SK-N-SH (cell line): ENCODE measurements around the gene NR1D2. TPM values are rescaled to one million over a fixed set of nuclear protein-coding genes. Genes with fewer than 3 reads are reported as not detected.

Experiments used
- CTCF ChIA-PET: fragments of 300-600, 350-600 bp; formaldehyde crosslinking; extraction: SDS; loops from one replicate; lab custom pipeline; 2021; lab: Yijun Ruan, JAX
- POLR2A ChIA-PET: fragments of 350-600 bp; sonication (Branson Sonifier 250); formaldehyde crosslinking; extraction: SDS; loops from one replicate; lab custom pipeline; 2020; ENCODE audit warnings: antibody characterized with exemption, inconsistent platforms; lab: Yijun Ruan, JAX
- DNase-seq: peaks from one replicate; pipeline ENCODE4 v3.0.0; 2012
- H2AFZ ChIP-seq: fragments of 200-600 bp; sonication (generic); 2 replicates; pipeline ENCODE4 v1.8.1; 2016; ENCODE audit warnings: antibody characterized with exemption, mild to moderate bottlenecking, low read depth
- H3F3A ChIP-seq: fragments of 200-600 bp; sonication (generic); replicated peaks from 2 replicates; pipeline ENCODE3; 2016; ENCODE audit warnings: antibody characterized with exemption, mild to moderate bottlenecking; ENCODE audit not compliant: insufficient read depth
- H3K27ac ChIP-seq, 2 experiments: fragments of 200-500 bp in 1 of 2; fragments of 200-600 bp in 1 of 2; sonication (Bioruptor generic) in 1 of 2; sonication (generic), shearing (Covaris generic) in 1 of 2; 2 replicates each; pipeline versions ENCODE4 v1.5.1 to v1.6.1; 2014 to 2016; ENCODE audit warnings: low read depth in 2 of 2, inconsistent platforms in 1 of 2, low read length in 1 of 2, mild to moderate bottlenecking in 1 of 2, mixed read lengths in 1 of 2
- H3K27me3 ChIP-seq: fragments of 200-600 bp; sonication (generic), shearing (Covaris generic); 2 replicates; pipeline ENCODE4 v1.6.1; 2016; ENCODE audit warnings: mixed run types; ENCODE audit not compliant: insufficient read depth
- H3K36me3 ChIP-seq, 2 experiments: fragments of 200-500 bp in 1 of 2; fragments of 200-600 bp in 1 of 2; sonication (Bioruptor generic) in 1 of 2; sonication (generic) in 1 of 2; replicated peaks in 1 of 2; 2 replicates each; pipeline versions ENCODE3 to v1.5.1; 2014 to 2016; ENCODE audit warnings: low read length in 1 of 2, mild to moderate bottlenecking in 1 of 2; ENCODE audit not compliant: insufficient read depth in 2 of 2, control insufficient read depth in 1 of 2
- H3K4me1 ChIP-seq, 2 experiments: fragments of 200-500 bp in 1 of 2; fragments of 200-600 bp in 1 of 2; sonication (Bioruptor generic) in 1 of 2; sonication (generic), shearing (Covaris generic) in 1 of 2; 2 replicates each; pipeline versions ENCODE4 v1.5.1 to v1.6.1; 2014 to 2016; ENCODE audit warnings: low read depth in 1 of 2, low read length in 1 of 2, mixed run types in 1 of 2; ENCODE audit not compliant: insufficient read depth in 2 of 2, control insufficient read depth in 1 of 2
- H3K4me2 ChIP-seq: fragments of 200-600 bp; sonication (generic), shearing (Covaris generic); 2 replicates; pipeline ENCODE4 v1.6.1; 2017; ENCODE audit warnings: mixed run types
- H3K4me3 ChIP-seq, 2 experiments: fragments of 200-500 bp in 1 of 2; fragments of 200-600 bp in 1 of 2; sonication (Bioruptor generic) in 1 of 2; sonication (generic), shearing (Covaris generic) in 1 of 2; 2 replicates each; pipeline versions ENCODE4 v1.5.1 to v1.8.1; 2014 to 2016; ENCODE audit warnings: low read depth in 2 of 2, inconsistent platforms in 1 of 2, low read length in 1 of 2, mild to moderate bottlenecking in 1 of 2, mixed read lengths in 1 of 2, moderate library complexity in 1 of 2
- H3K79me2 ChIP-seq: fragments of 200-600 bp; sonication (generic); 2 replicates; pipeline ENCODE4 v1.8.1; 2017; ENCODE audit warnings: mild to moderate bottlenecking; ENCODE audit not compliant: insufficient read depth
- H3K9ac ChIP-seq: fragments of 200-600 bp; sonication (generic); 2 replicates; pipeline ENCODE4 v1.6.1; 2017; ENCODE audit warnings: mixed run types
- H3K9me2 ChIP-seq: fragments of 200-600 bp; sonication (generic); 2 replicates; pipeline ENCODE4 v1.6.1; 2017; ENCODE audit warnings: mixed run types
- H3K9me3 ChIP-seq: fragments of 200-600 bp; sonication (generic); 2 replicates; pipeline ENCODE4 v1.6.1; 2017; ENCODE audit warnings: mixed run types, mild to moderate bottlenecking, moderate library complexity
- H4K20me1 ChIP-seq: fragments of 200-600 bp; sonication (generic); 2 replicates; pipeline ENCODE4 v1.6.1; 2017; ENCODE audit warnings: mild to moderate bottlenecking, mixed run types; ENCODE audit not compliant: insufficient read depth
- CTCF ChIP-seq: fragments of 200-600 bp; sonication (generic); IDR thresholded peaks from 2 replicates; pipeline ENCODE4 v1.6.1; 2017; ENCODE audit warnings: antibody characterized with exemption, mild to moderate bottlenecking, moderate library complexity
- ELF1 ChIP-seq: IDR thresholded peaks from 2 replicates; pipeline ENCODE4 v1.4.0; 2012
- EZH2phosphoT487 ChIP-seq: fragments of 200-600 bp; sonication (generic); IDR thresholded peaks from 2 replicates; pipeline ENCODE4 v1.6.1; 2017; ENCODE audit warnings: low read depth, mixed run types, mild to moderate bottlenecking, antibody characterized with exemption, moderate library complexity, borderline replicate concordance
- FOXJ3 ChIP-seq: sonication (generic); formaldehyde crosslinking; IDR thresholded peaks from 2 replicates; pipeline ENCODE4 v1.5.1; 2020; ENCODE audit warnings: mild to moderate bottlenecking, missing genetic modification reagents
- NFIC ChIP-seq: IDR thresholded peaks from 2 replicates; pipeline ENCODE4 v1.4.0; 2012; ENCODE audit warnings: borderline replicate concordance
- RAD21 ChIP-seq: IDR thresholded peaks from 2 replicates; pipeline ENCODE4 v1.6.1; 2012; ENCODE audit warnings: mild to moderate bottlenecking, low read length
- RFX5 ChIP-seq: IDR thresholded peaks from 2 replicates; pipeline ENCODE4 v1.6.1; 2012; ENCODE audit warnings: mild to moderate bottlenecking, improper control_type of control experiment, low read length
- TAF1 ChIP-seq: IDR thresholded peaks from 2 replicates; pipeline ENCODE4 v1.6.1; 2012; ENCODE audit warnings: low read depth, mild to moderate bottlenecking, low read length, moderate library complexity, borderline replicate concordance
- ZBTB33 ChIP-seq: IDR thresholded peaks from 2 replicates; pipeline ENCODE4 v1.4.0; 2012; ENCODE audit warnings: low read depth, borderline replicate concordance
- WGBS: methylation state at CpG from one replicate; pipeline ENCODE4 v1.1.6; 2017; ENCODE audit warnings: low lambda C conversion rate; 5-methylcytosine and 5-hydroxymethylcytosine counted together
- polyA plus RNA-seq, 3 experiments: library from polyadenylated mRNA; depleted of rRNA; stranded (reverse); fragments of >200 nt; gene quantifications; 2 replicates each; pipeline ENCODE4 v1.2.3, GENCODE V29; 2012

NR1D2 gene
- polyA plus RNA-seq, 1 of the 3 experiments (the other 2 are of a cell fraction), result 12.0 TPM

GRCh38 chr3:24027946-24028345, 82.9 kb downstream of the NR1D2 start:
- H3K4me1 ChIP-seq, result peaks cover 0 to 2% of the 10 kb centered on the region in 2 experiments; a peak in 2 of 4 replicates
- no peaks in the 10 kb centered on the region for H3K9me3 ChIP-seq
- no peak overlapping the region for H3K27ac ChIP-seq
- H3K27me3 ChIP-seq, result no peaks in the 10 kb centered on the region
- no peak overlapping the region for H3K9ac ChIP-seq
- no peaks in the 10 kb centered on the region for H3K79me2 ChIP-seq
- no peak for DNase-seq
- no peak overlapping the region for H3K4me3 ChIP-seq
- H3K4me2 ChIP-seq, result no peak overlapping the region
- no peaks in the 10 kb centered on the region for H4K20me1 ChIP-seq
- H3K36me3 ChIP-seq, result no peaks in the 10 kb centered on the region
- H3F3A ChIP-seq, result no peaks in the 10 kb centered on the region
- TF ChIP-seq RAD21 (no peak), NFIC (no peak), TAF1 (no peak), RFX5 (no peak), CTCF (no peak), EZH2phosphoT487 (no peak), FOXJ3 (CRISPR knock-in tag) (no peak), ZBTB33 (no peak), ELF1 (no peak)
- no peaks in the 10 kb centered on the region for H3K9me2 ChIP-seq
- POLR2A ChIA-PET, result no interaction called here
- no peak overlapping the region for H2AFZ ChIP-seq
- 75% methylated on average over 3 of the region's 3 CpGs for WGBS
- CTCF ChIA-PET, result no interaction called here

Other genes starting within 250 kb of the NR1D2 start
- 59.9 and 85.2 TPM in 2 replicates for gene UBE2E1, start 139.3 kb upstream of the NR1D2 start, polyA plus RNA-seq (2012; rRNA removed)
- 8.1 and 10.6 TPM in 2 replicates for gene NKIRAS1, start 28.3 kb upstream of the NR1D2 start, polyA plus RNA-seq (2012; rRNA removed)
- 4,623 and 5,582 TPM in 2 replicates for gene RPL15, start 28.2 kb upstream of the NR1D2 start, polyA plus RNA-seq (2012; rRNA removed)